HG03280 (cell line): ENCODE measurements around the gene SCYL1.
"Not testable (repeated sequence)": the region's sequence is repeated elsewhere in the genome, so short reads cannot be mapped to it uniquely, and the experiment has no call there.

Source experiments
- ATAC-seq: cut with Tn5 transposase; IDR thresholded peaks from one replicate; pipeline ENCODE4 v1.9.1; 2021; ENCODE audit warnings: mild to moderate bottlenecking, moderate library complexity; ENCODE audit not compliant: unreplicated experiment

The SCYL1 gene

GRCh38 chr11:65504674-65505465, 20.0 kb upstream of the SCYL1 start:
- ATAC-seq: no peak

GRCh38 chr11:65505466-65506289, 19.2 kb upstream of the SCYL1 start:
- no peak for ATAC-seq

GRCh38 chr11:65506290-65506771, 18.6 kb upstream of the SCYL1 start:
- no peak for ATAC-seq

GRCh38 chr11:65506772-65507505, 17.9 kb upstream of the SCYL1 start:
- ATAC-seq: peak; percentile 31

- ATAC-seq: not testable (repeated sequence)
These were observed 12.6 kb upstream of the SCYL1 start for GRCh38 chr11:65512311-65512710.

- ATAC-seq: no peak
These were observed 8.5 kb upstream of the SCYL1 start for GRCh38 chr11:65516135-65516968.

- ATAC-seq: not testable (repeated sequence)
These were observed 5.8 kb upstream of the SCYL1 start for GRCh38 chr11:65518941-65519549.

- not testable (repeated sequence) for ATAC-seq
These were observed 2.9 kb upstream of the SCYL1 start for GRCh38 chr11:65521777-65522521.

GRCh38 chr11:65522718-65523630, 1.9 kb upstream of the SCYL1 start:
- ATAC-seq: not testable (repeated sequence)

GRCh38 chr11:65523631-65523968, 1.3 kb upstream of the SCYL1 start:
- ATAC-seq: not testable (repeated sequence)

- ATAC-seq: no peak
These were observed 706 bp upstream of the SCYL1 start for GRCh38 chr11:65524014-65524740.

- ATAC-seq: peak; percentile 14
These were observed 930 bp downstream of the SCYL1 start for GRCh38 chr11:65525546-65526480.

- ATAC-seq: no peak
These were observed 1.9 kb downstream of the SCYL1 start for GRCh38 chr11:65526744-65527143.

GRCh38 chr11:65528819-65529350, 4.0 kb downstream of the SCYL1 start:
- ATAC-seq: no peak

- no peak for ATAC-seq
These were observed 4.7 kb downstream of the SCYL1 start for GRCh38 chr11:65529475-65530156.

GRCh38 chr11:65530157-65530496, 5.2 kb downstream of the SCYL1 start:
- ATAC-seq: no peak
